GM19324 (cell line): ENCODE results near the gene CFAP53.
A peak's percentile ranks its signal among the peaks of the same experiment; 100 is the strongest.

Source experiments
- ATAC-seq: cut with Tn5 transposase; IDR thresholded peaks from one replicate; pipeline ENCODE4 v1.9.1; 2021; ENCODE audit warnings: mild to moderate bottlenecking, moderate library complexity; ENCODE audit not compliant: unreplicated experiment, low FRiP score

Gene CFAP53

DNA sequence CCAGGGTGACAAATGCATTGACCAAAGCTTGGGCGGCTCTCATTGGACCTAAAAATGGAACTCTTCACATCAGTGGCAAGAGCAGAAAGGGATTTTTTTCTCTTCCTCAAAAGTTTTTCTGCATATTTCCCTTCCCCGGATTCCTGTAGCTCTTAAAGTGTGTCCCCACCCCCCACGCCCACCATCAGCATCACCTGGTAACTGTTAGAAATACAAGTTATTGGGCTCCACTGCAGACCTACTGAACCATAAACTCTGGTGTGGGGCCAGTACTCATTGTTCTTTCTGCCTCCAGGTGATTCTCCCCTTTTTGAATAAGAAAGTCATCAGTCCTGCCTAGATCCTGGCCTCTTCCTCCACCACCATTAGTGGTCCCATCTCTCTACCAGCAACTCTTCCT is 70.0 kb downstream of the CFAP53 start:
- ATAC-seq, result no peak

DNA sequence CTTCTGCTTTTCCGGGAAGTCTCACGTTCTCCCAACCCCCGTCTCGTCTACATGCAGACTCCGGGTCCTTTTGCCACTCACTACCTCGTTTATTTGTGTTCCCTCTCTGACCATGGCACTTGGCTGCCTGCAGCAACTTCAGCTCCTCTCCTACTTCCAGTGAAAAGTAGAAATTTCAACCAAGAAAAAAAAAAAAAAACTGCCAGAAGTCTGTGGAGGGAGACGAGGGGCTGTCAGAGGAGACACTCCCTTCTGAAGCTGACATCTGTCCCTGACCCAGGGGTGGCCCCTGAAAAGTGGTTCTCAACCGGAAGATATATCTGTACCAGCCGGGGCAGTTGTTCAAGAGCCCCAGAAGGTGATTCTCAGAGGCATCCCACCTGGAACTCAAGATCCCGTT is 70.6 kb downstream of the CFAP53 start:
- no peak for ATAC-seq

DNA sequence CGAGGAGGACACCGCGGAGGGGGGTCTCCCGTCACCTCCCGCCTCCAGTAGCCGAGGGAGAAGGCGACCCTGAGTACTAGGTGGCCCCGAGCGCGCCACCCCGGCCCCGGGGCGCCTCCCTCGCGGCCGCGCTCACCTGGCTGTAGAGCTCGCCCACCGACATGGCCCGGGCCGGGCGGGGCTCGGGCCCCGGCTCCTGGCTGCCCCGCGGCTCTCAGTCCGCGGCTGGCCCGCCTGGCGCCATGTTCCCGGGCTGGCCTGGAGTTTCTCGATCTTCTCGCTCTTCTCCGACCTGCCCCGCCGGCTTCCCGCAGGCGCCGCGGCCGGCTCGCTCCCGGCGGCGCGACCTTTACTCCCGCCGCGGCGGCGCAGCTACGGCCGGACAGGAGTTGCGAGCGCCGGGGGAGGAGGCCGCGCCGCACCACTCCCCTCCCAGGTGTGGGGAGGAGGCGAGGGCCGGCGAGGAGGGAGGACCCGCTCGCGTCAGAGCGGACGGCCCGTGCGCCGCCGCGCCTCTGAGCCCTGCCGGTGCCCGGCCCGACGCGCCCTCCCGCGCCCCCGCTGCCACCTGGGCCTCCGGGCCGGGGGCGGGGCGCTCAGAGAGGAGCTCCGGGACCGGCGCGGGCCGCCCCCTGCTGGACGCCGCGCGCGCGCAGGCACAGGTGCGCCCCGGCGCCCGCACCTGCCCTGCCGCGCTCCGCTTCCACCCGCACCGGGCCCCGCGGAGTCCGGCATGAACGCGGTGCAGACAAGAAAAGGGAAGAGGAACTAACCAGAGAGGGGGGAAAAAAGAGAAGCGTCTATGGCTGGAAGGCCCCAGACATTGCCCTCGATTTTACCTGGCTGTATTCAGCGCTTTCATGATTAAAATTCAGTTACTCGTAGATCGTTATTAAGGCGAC is 71.4 kb downstream of the CFAP53 start, which contains the start of gene MYO5B:
MYO5B (minus strand) TSS at position 517 of the 902 bp plus-strand sequence; CDS start at position 163, 354 bp downstream.
- ATAC-seq, result peak; percentile 80

DNA sequence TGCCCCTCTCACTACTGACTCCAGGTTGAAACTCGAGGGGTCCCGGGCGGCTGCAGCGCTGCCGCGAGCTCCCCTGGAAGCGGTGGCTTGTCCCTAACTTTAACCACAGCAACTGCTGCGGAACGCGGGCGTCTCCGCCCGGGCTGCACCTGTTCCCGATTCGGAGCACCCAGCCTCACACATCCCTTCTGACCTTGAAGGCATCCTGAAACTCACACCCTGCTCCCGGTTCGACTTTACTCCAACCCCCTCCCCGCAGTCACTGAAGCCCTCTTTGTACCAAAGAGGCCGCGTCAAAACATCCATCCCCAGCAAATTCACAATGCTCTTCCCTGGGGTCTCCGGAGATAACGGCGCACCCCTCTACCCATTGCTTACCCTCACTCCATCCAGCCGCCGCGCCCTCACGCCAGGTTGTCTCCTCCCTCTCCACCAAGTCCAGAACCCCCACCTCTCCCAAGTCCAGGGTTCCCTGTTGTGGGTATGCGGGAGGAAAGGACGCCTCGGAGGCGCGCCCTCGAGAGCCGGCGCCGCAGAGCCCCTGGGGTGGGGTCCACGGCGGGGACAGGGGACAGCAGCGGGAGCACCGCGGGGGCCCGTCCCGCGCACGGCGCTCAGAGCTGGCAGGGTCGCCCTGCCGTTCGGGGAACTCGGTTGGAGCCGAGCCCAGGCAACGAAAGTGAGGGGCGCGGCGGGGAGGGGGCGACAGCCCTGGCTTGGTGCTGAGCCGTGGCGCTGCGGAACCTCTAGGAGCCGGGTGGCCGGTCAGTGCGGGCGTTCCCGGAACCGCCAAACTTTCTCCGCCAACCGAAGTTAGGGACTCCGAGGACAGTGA is 72.3 kb downstream of the CFAP53 start:
- no peak for ATAC-seq

DNA sequence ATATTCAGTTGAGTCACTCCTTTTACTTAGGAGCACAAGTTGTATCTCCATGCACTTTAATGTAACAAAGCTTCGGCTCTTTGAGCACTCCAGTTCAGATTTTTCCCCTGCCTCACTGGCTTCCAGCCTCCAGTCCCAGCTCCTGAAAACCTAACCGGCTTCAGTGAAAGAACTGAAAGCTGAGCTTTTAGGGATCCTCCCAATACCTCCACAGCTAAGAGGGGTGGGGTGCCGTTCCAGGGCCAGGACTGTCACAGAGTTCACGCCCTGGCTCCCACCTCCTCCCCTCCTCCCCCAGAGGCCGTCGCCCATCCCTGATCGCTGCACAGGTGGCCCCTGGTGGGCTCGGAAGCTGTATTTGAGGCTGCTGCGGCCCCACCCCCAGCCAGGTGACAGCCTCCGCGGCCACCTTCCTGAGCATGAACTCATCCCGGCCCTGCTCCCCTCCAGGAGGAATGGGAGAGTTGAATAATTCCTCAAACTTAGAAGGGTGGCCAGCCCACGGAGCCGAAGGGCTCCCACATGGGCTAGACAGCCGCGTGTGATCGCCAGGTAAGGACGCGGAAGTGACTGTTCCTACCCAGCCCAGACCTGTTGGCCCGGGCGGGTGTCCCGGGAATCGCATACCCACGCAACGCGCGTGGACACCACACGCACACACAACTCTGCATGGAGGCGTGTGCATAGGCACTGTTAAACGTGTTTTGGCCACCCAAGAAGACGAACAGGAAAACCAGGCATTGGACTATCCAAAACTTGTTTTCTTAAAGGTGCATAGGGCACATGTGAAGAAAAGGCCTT is 73.1 kb downstream of the CFAP53 start:
- ATAC-seq, result no peak

DNA sequence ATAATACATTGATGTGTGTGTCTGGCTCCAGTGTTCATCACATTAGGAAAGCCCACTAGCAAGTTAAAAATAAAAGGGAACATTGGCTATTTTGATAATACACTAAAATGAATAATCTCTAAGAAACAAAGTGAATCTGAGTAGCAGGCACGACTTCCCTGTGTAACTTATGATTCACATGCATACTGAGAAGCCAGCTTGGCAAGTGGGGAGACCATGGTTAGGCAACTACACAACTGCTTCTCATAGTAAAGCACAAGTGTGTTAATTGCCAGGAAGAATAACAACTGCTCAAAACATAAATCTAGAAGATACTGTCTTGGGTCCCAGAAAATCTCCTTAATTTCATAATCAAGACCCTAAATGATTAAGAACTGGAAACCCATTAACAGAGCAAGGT is 75.4 kb downstream of the CFAP53 start:
- no peak for ATAC-seq

DNA sequence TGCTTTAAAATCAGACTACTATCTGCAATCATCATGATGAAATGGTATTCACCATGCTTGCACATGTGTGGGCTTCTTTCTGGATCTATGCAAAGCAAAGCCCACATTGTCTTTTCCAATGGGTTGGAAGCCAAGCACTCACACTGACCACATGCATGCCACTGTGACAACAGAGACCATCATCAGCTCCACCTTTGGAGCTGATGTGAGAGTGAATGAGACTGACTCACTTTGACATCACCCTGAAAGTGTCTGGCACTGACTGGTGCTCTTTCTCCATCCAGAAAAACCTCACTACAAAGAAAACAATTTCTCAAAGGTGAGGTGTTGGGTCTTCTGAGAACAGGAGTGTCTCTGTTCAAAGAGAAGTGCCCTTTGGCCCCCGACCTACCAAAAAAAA is 76.1 kb downstream of the CFAP53 start:
- no peak for ATAC-seq

DNA sequence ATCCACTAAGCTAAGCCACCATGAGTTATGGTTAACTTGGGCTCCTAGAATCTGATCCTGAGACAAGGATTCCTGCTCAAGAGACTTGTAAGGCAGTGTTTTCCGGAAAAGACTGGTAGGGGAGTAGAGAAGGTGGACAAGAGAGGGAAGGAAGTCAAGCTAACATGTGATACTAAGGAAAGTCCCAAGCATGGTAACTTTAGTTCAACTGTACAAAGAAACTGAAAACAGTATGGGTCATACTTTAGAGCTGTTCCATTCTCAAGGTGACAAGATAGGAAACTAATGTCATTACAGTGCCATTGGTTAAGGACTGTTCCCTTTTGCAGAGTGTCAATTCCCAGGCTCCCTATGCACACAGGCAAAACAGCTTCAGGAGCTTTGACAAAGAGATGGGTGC is 77.1 kb downstream of the CFAP53 start:
- peak; percentile 53 for ATAC-seq

DNA sequence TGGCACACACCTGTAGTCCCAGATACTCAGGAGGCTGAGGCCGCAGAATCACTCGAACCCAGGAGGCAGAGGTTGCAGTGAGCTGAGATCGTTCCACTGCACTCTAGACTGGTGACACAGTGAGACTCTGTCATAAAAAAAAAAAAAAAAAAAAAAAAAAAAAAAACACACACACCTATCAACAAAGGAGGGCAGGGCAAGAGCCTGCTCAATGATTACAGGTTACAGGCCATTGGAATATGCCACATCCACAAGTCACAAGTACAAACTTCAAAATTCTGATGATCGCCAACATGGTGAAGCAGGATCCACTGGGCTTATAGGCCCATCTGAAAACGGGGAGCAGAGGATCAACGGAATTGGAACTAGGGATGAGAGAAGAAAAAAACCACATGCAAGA is 77.6 kb downstream of the CFAP53 start:
- no peak for ATAC-seq

DNA sequence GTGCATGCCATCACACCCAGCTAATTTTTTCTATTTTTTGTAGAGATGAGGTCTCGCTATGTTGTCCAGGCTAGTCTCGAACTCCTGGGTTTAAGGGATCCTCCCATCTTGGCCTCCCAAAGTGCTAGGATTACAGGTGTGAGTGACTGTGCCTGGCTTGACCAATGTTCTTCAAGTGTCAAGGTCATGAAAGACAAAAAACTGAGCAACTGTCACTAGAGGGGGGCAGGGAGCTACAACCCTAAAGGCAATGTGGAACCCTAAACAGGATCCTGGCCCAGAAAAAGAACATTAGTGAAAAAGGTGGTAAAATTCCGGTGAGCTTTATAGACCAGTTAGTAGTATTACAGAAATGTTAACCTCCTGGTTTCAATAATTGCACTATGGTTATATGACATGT is 78.6 kb downstream of the CFAP53 start:
- no peak for ATAC-seq

DNA sequence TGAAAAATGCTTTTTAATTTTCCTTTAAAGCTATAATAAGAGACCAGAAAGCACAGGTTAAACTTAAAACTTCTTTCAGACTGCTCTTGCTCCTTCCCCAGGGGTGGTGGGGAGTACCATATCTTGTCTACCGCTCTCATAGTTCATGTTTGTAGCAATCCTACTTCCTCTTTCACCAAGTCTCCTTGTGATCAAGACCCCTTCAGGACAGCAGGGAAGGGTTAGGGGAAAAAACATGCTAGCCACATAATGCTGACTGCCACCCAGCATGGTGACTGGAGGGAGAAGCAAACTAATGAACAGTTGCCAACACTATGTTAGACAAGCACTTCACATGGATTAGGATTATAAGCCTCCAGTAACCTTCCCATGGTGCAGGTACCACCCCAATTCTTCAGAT is 79.9 kb downstream of the CFAP53 start:
- ATAC-seq, result no peak

DNA sequence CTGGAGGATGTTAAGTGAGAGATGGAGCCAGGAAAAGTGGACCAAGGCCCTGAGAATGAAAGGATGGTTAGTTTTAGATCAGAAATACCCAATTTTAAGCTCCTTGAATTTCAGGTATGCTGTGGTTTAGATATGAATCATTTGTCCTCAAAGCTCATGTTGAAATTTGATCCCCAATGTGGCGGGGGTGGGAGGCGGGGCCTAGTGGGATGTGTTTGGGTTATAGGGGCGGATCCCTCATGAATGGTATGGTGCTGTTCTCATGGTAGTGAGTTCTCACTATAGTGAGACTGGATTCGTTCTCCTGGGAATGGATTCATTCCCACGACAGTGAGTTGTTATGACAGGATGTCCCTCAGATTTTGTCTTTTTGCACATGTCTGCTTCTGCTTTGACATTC is 82.7 kb downstream of the CFAP53 start:
- no peak for ATAC-seq

DNA sequence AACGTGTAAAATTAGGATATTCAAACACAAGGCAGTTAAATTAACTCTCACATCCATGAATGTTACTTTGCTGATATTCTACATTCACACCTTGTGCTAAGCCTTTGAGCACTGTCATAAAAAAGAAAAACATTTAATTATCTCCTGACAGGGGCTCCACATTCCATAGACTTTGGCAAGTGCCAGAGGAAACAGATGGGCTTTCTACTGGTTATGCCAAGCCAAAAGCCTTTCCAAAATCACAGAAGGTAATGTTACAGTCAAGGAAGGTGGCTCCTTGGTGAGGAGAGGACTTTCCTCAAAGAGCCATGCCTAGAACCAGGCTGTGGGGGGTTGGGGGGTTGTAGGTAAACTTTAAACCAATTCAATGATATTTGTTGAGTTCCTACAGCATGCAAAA is 83.8 kb downstream of the CFAP53 start:
- no peak for ATAC-seq

DNA sequence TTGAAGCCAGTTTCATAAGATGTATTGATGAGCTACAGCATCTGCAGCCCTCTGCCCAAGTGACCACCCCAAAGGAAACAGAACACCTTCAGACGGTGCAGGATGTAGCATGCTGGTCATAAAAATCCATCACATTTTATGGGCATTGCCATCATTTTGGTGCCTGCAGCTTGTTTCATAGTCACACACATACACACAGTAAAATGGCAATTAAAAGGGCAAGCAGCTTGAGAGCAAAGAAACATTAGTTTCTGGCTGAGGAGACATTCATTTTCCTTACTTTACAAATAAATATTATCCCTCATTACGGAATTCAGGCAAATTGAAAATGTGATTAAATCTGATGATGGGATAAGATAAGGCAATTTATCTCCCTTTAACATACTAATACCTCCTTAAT is 84.7 kb downstream of the CFAP53 start:
- ATAC-seq, result no peak

DNA sequence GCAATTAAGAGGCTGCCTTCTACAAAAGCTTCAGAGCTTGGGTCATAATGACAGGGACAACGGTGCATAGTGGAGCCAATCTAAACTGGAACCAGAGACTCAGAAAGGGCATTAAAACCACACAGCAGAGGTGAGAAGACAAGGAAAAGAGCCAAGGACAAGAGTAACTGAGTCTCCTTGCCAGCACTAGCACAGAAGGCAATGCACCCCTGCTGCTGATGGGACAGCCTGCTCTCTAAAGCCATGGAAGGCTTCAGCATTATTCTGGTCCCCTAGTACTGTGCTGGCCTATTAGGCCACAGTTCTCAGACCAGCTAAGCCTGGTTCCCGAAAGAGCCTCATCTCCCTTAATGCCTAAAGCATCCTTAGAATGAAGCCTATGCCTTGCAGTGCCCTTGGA is 86.8 kb downstream of the CFAP53 start:
- ATAC-seq, result no peak

DNA sequence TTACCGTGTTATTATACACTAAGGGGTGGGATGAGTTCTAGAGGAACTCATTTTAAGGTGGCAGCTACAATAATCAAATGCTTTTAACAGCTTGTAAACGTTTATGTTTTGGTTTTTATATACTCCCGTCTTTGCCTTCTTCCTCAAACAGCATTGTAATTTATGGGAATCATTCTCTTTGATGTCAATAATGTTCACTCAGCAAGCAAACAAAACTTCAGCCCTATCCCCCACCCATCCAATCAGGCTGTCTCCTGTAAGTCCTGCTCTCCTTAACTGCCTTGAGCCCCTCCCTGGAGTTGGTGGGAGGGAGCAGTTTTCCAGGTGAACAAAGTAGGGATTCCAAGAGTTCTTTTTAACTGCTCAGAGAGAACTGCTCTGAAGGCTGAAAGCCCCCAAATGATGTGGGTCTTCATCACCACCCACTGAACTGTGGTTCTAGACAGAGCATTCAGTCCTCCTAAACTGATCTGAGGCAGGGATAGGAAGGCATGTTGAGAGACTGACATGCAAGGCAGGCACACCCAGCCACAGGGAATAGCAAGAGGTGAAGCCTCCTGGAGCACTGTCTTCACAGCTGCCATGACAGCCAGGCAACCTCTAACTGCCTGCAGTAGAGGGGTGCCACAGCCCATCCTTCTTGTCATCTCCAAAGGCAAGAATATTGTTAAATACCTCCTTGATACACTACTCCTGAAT is 88.9 kb downstream of the CFAP53 start:
- ATAC-seq, result no peak
